HG03521 (cell line): ENCODE data around the gene TMC7.

ENCODE experiments used
- ATAC-seq: cut with Tn5 transposase; IDR thresholded peaks from one replicate; pipeline ENCODE4 v1.9.1; 2021; ENCODE audit warnings: mild to moderate bottlenecking, moderate library complexity; ENCODE audit not compliant: unreplicated experiment

TMC7 gene

DNA sequence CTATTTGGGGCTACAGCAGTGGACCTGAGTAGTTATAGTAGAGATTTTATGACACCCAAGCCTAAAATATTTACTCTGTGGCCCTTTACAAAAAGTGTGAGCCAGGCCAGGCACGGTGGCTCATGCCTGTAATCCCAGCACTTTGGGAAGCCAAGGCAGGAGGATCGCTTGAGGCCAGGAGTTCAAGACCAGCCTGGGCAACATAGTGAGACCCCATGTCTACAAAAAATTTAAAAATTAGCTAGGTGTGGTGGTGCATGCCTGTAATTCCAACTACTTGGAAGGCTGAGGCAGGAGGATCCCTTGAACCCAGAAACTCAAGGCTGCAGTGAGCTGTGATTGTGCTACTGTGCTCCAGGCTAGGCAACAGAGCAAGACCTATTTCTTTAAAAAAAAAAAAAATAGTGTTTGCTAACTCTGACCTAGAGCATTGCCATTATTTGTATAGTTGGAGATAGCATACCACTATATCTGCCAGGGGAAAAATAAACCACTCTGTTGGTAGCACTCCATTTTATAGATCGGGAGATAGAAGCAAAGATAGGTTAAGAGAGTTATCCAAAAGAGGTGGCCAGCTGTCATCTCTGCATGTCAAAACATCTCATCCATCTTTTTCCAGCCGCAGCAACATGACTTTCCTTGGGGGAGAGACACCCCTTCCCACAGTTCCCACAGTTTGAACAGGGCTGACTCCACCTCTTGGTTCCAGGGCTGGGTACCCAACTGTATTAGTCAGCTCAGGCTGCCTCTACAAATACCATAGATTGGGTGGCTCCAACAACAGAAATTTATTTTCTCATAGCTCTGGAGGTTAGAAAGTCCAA is 127.0 kb downstream of the TMC7 start:
- no peak for ATAC-seq

DNA sequence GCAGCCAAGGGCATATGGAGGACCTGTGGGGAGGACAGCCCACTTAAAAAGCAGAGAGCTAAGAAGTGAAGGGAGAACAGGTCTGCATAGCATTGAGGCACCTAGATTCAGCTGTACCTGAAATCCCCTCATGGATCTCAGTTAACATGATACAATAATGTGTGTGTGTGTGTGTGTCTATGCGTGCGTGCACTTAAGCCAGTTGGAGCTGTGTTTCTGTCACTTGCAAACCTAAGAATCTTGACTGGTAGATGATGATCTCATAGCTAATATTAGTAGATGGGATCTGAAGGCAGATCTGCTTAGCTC is 128.3 kb downstream of the TMC7 start:
- ATAC-seq = no peak
